NCI-H510A treated with DMSO at 0.1 percent for 48 hours (cell line): ENCODE measurements around the gene GARIN3.
"Not testable (repeated sequence)": the region's sequence is repeated elsewhere in the genome, so short reads cannot be mapped to it uniquely, and the experiment has no call there.

Experiments used
- DNase-seq: peaks from one replicate; lab custom pipeline; 2025; lab: John Stamatoyannopoulos, UW

The GARIN3 gene

GRCh38 chr5:157185122-157185521 lies 19.1 kb upstream of the GARIN3 start:
- DNase-seq, result not testable (repeated sequence)

- no peak for DNase-seq
These were observed 18.1 kb upstream of the GARIN3 start for GRCh38 chr5:157184117-157184670.

GRCh38 chr5:157182143-157182757 lies 16.2 kb upstream of the GARIN3 start:
- DNase-seq, result no peak

- no peak for DNase-seq
These were observed 14.6 kb upstream of the GARIN3 start, which contains the start of gene ITK for GRCh38 chr5:157180374-157181264. Gene ITK, plus strand, starts transcription at chr5:157180840. Its CDS starts 138 bp downstream, at chr5:157180978.

- no peak for DNase-seq
These were observed 12.9 kb upstream of the GARIN3 start for GRCh38 chr5:157178966-157179365.

GRCh38 chr5:157177953-157178352 lies 11.9 kb upstream of the GARIN3 start:
- DNase-seq, result no peak

GRCh38 chr5:157175071-157175612 lies 9.1 kb upstream of the GARIN3 start:
- DNase-seq, result no peak

- no peak for DNase-seq
These were observed 6.3 kb upstream of the GARIN3 start for GRCh38 chr5:157172403-157172802.

GRCh38 chr5:157168286-157168685 lies 2.2 kb upstream of the GARIN3 start:
- DNase-seq, result no peak

GRCh38 chr5:157167214-157167621 lies 1.2 kb upstream of the GARIN3 start:
- no peak for DNase-seq

GRCh38 chr5:157165668-157166067 lies 396 bp downstream of the GARIN3 start:
- no peak for DNase-seq

GRCh38 chr5:157165261-157165660 lies 803 bp downstream of the GARIN3 start:
- DNase-seq, result no peak

GRCh38 chr5:157164521-157164920 lies 1.5 kb downstream of the GARIN3 start:
- DNase-seq, result no peak

GRCh38 chr5:157162919-157163510 lies 3.0 kb downstream of the GARIN3 start:
- no peak for DNase-seq

GRCh38 chr5:157161996-157162395 lies 4.1 kb downstream of the GARIN3 start:
- no peak for DNase-seq

- DNase-seq, result no peak
These were observed 6.1 kb downstream of the GARIN3 start for GRCh38 chr5:157160001-157160400.

- no peak for DNase-seq
These were observed 6.8 kb downstream of the GARIN3 start for GRCh38 chr5:157159209-157159751.

GRCh38 chr5:157157293-157157891 lies 8.7 kb downstream of the GARIN3 start:
- no peak for DNase-seq

- DNase-seq, result no peak
These were observed 10.8 kb downstream of the GARIN3 start for GRCh38 chr5:157155297-157155696.

- no peak for DNase-seq
These were observed 15.1 kb downstream of the GARIN3 start for GRCh38 chr5:157150995-157151394.
